Ishikawa (cell line): ENCODE data around the gene RAPGEF2.

Source experiments
- CEBPB ChIP-seq: IDR thresholded peaks from 2 replicates; pipeline ENCODE4 v1.6.1; 2012
- CREB1 ChIP-seq: IDR thresholded peaks from 2 replicates; pipeline ENCODE4 v1.6.1; 2012; ENCODE audit warnings: low read depth
- EGR1 ChIP-seq: IDR thresholded peaks from 2 replicates; pipeline ENCODE4 v1.6.1; 2012
- EP300 ChIP-seq: IDR thresholded peaks from 2 replicates; pipeline ENCODE4 v1.6.1; 2012; ENCODE audit warnings: borderline replicate concordance
- FOXM1 ChIP-seq: IDR thresholded peaks from 2 replicates; pipeline ENCODE4 v1.6.1; 2012; ENCODE audit warnings: low read depth, borderline replicate concordance
- MAX ChIP-seq: IDR thresholded peaks from 2 replicates; pipeline ENCODE4 v1.6.1; 2012
- NFIC ChIP-seq: IDR thresholded peaks from 2 replicates; pipeline ENCODE4 v1.6.1; 2012
- RAD21 ChIP-seq: IDR thresholded peaks from 2 replicates; pipeline ENCODE4 v1.6.1; 2012; ENCODE audit warnings: low read depth
- REST ChIP-seq: IDR thresholded peaks from 2 replicates; pipeline ENCODE4 v1.6.1; 2012; ENCODE audit warnings: low read depth, mild to moderate bottlenecking
- TAF1 ChIP-seq: IDR thresholded peaks from 2 replicates; pipeline ENCODE4 v1.6.1; 2012; ENCODE audit warnings: low read depth, mild to moderate bottlenecking
- TCF12 ChIP-seq: IDR thresholded peaks from 2 replicates; pipeline ENCODE4 v1.6.1; 2012; ENCODE audit warnings: low read depth
- TEAD4 ChIP-seq: IDR thresholded peaks from 2 replicates; pipeline ENCODE4 v1.6.1; 2012
- USF1 ChIP-seq: IDR thresholded peaks from 2 replicates; pipeline ENCODE4 v1.6.1; 2012
- YY1 ChIP-seq: IDR thresholded peaks from 2 replicates; pipeline ENCODE4 v1.6.1; 2012; ENCODE audit warnings: low read depth
- ZBTB7A ChIP-seq: IDR thresholded peaks from 2 replicates; pipeline ENCODE4 v1.6.1; 2012; ENCODE audit warnings: low read depth

RAPGEF2 gene

DNA sequence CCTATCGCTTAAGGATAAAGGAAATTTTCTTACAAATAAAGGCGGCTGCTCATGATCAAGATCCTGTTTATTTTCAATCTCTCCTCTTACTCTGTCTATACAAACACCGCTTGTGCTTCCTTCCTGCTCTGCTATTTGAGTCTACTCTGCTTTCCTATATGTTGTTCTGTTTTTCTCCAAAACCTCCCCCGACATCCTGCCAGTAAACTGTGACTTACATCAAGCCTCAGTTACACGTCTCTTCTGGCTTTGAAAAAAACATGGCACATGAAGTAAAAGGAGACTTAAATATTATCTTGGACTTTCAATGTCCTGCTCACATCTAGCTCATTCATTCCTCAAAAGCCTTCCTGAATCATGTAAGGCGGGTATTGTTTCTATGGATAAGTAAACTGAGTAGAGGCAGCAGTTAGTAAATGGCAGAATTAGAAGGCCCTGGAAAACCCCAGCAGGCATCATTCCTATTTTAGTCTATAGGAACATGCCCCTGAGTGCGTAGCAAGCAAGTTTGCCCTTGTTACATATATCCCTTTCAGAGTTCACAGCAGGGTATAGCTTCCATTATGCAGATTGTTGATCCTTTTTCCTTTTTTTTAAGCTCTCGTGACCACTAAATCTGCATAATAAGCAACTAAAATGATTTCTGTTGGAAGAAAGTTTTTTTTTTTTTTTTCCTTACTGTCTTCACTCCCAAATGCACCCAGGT, 280.1 kb downstream of the RAPGEF2 start:
- TF ChIP-seq ZBTB7A (no peak), CREB1 (no peak), EGR1 (no peak), FOXM1 (no peak), TCF12 (no peak), TAF1 (no peak), REST (no peak), TEAD4 (no peak), USF1 (no peak), YY1 (no peak), CEBPB (no peak), MAX (no peak), EP300 (no peak), NFIC (no peak), RAD21 (no peak)

GRCh38 chr4:159383562-159383931, 280.7 kb downstream of the RAPGEF2 start:
- TF ChIP-seq CREB1 = no peak
- no peak for TF ChIP-seq REST
- no peak for TF ChIP-seq USF1
- TF ChIP-seq TCF12 = no peak
- TF ChIP-seq YY1 = no peak

GRCh38 chr4:159384017-159384416, 281.1 kb downstream of the RAPGEF2 start:
- TF ChIP-seq EGR1 (no peak), FOXM1 (no peak), ZBTB7A (no peak), CEBPB (no peak), CREB1 (no peak), TCF12 (no peak), EP300 (no peak), TEAD4 (no peak), NFIC (no peak), MAX (no peak), TAF1 (no peak), YY1 (no peak), USF1 (no peak), RAD21 (no peak)

GRCh38 chr4:159384632-159385031, 281.8 kb downstream of the RAPGEF2 start:
- no peak for TF ChIP-seq EP300
- TF ChIP-seq RAD21 = 0 out of 2 replicates have a peak, but pooled peaks have one; percentile 6

- TF ChIP-seq EP300 (no peak), USF1 (no peak), YY1 (no peak), REST (no peak), RAD21 (no peak), TEAD4 (no peak), ZBTB7A (no peak), CEBPB (no peak), FOXM1 (no peak), TAF1 (no peak), MAX (no peak), EGR1 (no peak), TCF12 (no peak), CREB1 (no peak), NFIC (no peak)
Observed at GRCh38 chr4:159386620-159387019, 283.7 kb downstream of the RAPGEF2 start.
